Vagina (tissue), 2 donors: ENCODE measurements around the gene DAB2IP. TPM values are rescaled to one million over a fixed set of nuclear protein-coding genes. Genes with fewer than 3 reads are reported as not detected.

Experiments
- DNase-seq, 2 donors: peaks; one replicate each; pipeline ENCODE4 v3.0.0-alpha.2; 2017; ENCODE audit errors: extremely low spot score in 2 of 2
- H3K27ac ChIP-seq: fragments of 200-600 bp; sonication (generic); one replicate; pipeline ENCODE4 v1.5.1; 2019
- H3K27me3 ChIP-seq: fragments of 200-600 bp; sonication (generic); one replicate; pipeline ENCODE4 v1.5.1; 2019
- H3K36me3 ChIP-seq, 2 donors: fragments of 200-600 bp; sonication (generic); one replicate each; pipeline ENCODE4 v1.5.1; 2017 to 2019
- H3K4me1 ChIP-seq: fragments of 200-600 bp; sonication (generic); one replicate; pipeline ENCODE4 v1.5.1; 2019
- H3K4me3 ChIP-seq, 2 donors: fragments of 200-600 bp; sonication (generic); 1 replicate in 1 of 2; 2 replicates in 1 of 2; pipeline ENCODE4 v1.5.1; 2016 to 2019
- H3K9me3 ChIP-seq: fragments of 200-600 bp; sonication (generic); one replicate; pipeline ENCODE4 v1.5.1; 2019
- POLR2A ChIP-seq, 2 donors: fragments of 450-650 bp; IDR thresholded peaks; one replicate each; pipeline ENCODE4 v1.6.1; 2017; ENCODE audit warnings: antibody characterized with exemption in 2 of 2, mild to moderate bottlenecking in 2 of 2, moderate library complexity in 2 of 2
- POLR2AphosphoS5 ChIP-seq, 2 donors: sonication (generic); formaldehyde crosslinking; IDR thresholded peaks; one replicate each; pipeline ENCODE4 v1.9.0; 2017; ENCODE audit warnings: antibody characterized with exemption in 2 of 2, mild to moderate bottlenecking in 2 of 2, low read depth in 1 of 2; ENCODE audit not compliant: insufficient read depth in 1 of 2
- intact Hi-C: fragments of 100-400 bp; cut with DNase I; formaldehyde crosslinking; loops from one replicate; pipeline ENCODE4 v1.15.1; 2023
- total RNA-seq: library from RNA; depleted of rRNA; stranded (reverse); fragments of >200 nt; gene quantifications from one replicate; pipeline ENCODE4 v1.2.3, GENCODE V29; 2016
- TF ChIP-seq, protein P1 (sequence below), 3 experiments: fragments of 450-650 bp in 2 of 3; fragments of 200-600 bp in 1 of 3; sonication (generic) in 1 of 3; IDR thresholded peaks; one replicate each; pipeline ENCODE4 v1.5.1; 2017 to 2019; ENCODE audit warnings: antibody characterized with exemption in 3 of 3, mild to moderate bottlenecking in 2 of 3, moderate library complexity in 2 of 3

DAB2IP gene
- total RNA-seq, 1 donor from 2014 or later, result 38.8 TPM

- DNase-seq, result no peak
- H3K4me3 ChIP-seq, result no peak overlapping the region
- no peaks in the 10 kb centered on the region for H3K36me3 ChIP-seq
- TF ChIP-seq, protein P1, sequence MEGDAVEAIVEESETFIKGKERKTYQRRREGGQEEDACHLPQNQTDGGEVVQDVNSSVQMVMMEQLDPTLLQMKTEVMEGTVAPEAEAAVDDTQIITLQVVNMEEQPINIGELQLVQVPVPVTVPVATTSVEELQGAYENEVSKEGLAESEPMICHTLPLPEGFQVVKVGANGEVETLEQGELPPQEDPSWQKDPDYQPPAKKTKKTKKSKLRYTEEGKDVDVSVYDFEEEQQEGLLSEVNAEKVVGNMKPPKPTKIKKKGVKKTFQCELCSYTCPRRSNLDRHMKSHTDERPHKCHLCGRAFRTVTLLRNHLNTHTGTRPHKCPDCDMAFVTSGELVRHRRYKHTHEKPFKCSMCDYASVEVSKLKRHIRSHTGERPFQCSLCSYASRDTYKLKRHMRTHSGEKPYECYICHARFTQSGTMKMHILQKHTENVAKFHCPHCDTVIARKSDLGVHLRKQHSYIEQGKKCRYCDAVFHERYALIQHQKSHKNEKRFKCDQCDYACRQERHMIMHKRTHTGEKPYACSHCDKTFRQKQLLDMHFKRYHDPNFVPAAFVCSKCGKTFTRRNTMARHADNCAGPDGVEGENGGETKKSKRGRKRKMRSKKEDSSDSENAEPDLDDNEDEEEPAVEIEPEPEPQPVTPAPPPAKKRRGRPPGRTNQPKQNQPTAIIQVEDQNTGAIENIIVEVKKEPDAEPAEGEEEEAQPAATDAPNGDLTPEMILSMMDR (IDR thresholded peaks at IDR 0.05), result no peak
- TF ChIP-seq POLR2AphosphoS5 (IDR thresholded peaks at IDR 0.05; ENCODE audit: insufficient read depth in 1 of 2, low read depth in 1 of 2), result no peak
- TF ChIP-seq POLR2A (IDR thresholded peaks at IDR 0.05), result no peak
- intact Hi-C loops, result no loop called here
- H3K9me3 ChIP-seq, result no peaks in the 10 kb centered on the region
- H3K4me1 ChIP-seq, result peaks cover 32% of the 10 kb centered on the region
- H3K27ac ChIP-seq, result no peak overlapping the region
- no peaks in the 10 kb centered on the region for H3K27me3 ChIP-seq
These were observed 19.4 kb upstream of the DAB2IP start for GRCh38 chr9:121631978-121632418.

DNA sequence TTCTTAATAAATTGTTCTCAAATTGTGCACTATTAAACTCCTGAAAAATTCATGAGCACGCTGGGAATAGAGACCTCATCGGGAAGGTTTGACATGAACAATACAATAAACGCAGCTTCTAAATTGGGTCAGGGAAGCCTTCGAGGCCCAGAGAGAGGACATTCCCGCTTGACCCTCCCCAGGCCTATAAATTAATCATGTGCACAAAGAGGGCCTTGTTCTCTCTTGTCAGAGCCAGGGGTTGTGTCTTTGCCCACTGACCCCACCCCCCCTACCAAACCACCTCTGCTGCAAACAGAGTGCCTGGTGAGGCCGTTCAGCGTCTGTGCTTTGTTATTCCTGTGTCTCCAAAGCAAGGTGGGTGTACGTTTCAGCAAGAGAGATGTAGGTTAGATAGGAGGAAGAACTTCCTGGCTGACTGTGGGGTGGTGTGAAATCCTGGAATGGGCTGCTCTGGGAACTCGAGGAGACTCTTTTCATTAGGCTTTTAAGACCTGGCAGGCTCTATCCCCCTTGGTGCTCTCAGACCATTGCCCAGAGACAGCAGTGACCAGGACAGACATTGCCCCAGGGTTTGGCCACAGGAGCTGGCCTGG lies 18.2 kb upstream of the DAB2IP start:
- intact Hi-C loops, result no loop called here
- no peak overlapping the region for H3K27ac ChIP-seq

GRCh38 chr9:121633736-121634135 lies 17.7 kb upstream of the DAB2IP start:
- intact Hi-C loops, result no loop called here
- no peak for DNase-seq
- Histone ChIP-seq H3K27me3 (no peaks in the 10 kb centered on the region), H3K27ac (no peak overlapping the region), H3K4me1 (peaks cover 49% of the 10 kb centered on the region), H3K36me3 (no peaks in the 10 kb centered on the region), H3K4me3 (no peak overlapping the region), H3K9me3 (no peaks in the 10 kb centered on the region)
- TF ChIP-seq POLR2A (IDR thresholded peaks at IDR 0.05), result no peak
- TF ChIP-seq, protein P1 (IDR thresholded peaks at IDR 0.05), result no peak
- no peak for TF ChIP-seq POLR2AphosphoS5 (IDR thresholded peaks at IDR 0.05; ENCODE audit: insufficient read depth in 1 of 2, low read depth in 1 of 2)

More for the DNA sequence above, 18.2 kb upstream of the DAB2IP start:
- Histone ChIP-seq H3K9me3 (no peaks in the 10 kb centered on the region), H3K27me3 (no peaks in the 10 kb centered on the region), H3K4me3 (no peak overlapping the region), H3K4me1 (peaks cover 44% of the 10 kb centered on the region), H3K36me3 (no peaks in the 10 kb centered on the region)
- TF ChIP-seq POLR2A (IDR thresholded peaks at IDR 0.05) (no peak), POLR2AphosphoS5 (IDR thresholded peaks at IDR 0.05; ENCODE audit: insufficient read depth in 1 of 2, low read depth in 1 of 2) (no peak)
- TF ChIP-seq, protein P1 (IDR thresholded peaks at IDR 0.05), result no peak
- DNase-seq, result no peak

- no peaks in the 10 kb centered on the region for H3K9me3 ChIP-seq
- no peaks in the 10 kb centered on the region for H3K36me3 ChIP-seq
- H3K4me3 ChIP-seq, result no peak overlapping the region
- DNase-seq, result no peak
- H3K4me1 ChIP-seq, result peaks cover 49% of the 10 kb centered on the region
- H3K27ac ChIP-seq, result no peak overlapping the region
- TF ChIP-seq, protein P1 (IDR thresholded peaks at IDR 0.05), result peak in 1 of 3 experiments; percentile 34
- TF ChIP-seq POLR2A (IDR thresholded peaks at IDR 0.05) (no peak), POLR2AphosphoS5 (IDR thresholded peaks at IDR 0.05; ENCODE audit: insufficient read depth in 1 of 2, low read depth in 1 of 2) (no peak)
- H3K27me3 ChIP-seq, result no peaks in the 10 kb centered on the region
- intact Hi-C loops, result no loop called here
These were observed 16.8 kb upstream of the DAB2IP start for GRCh38 chr9:121634329-121635261.
